ENCODE results near the gene HMCN1. TPM values are rescaled to one million over a fixed set of nuclear protein-coding genes. Genes with fewer than 3 reads are reported as not detected.

The HMCN1 gene
- total and polyA plus RNA-seq, 4 experiments from 2014 or later: 0.19 to 0.29 TPM; not detected in 2

DNA sequence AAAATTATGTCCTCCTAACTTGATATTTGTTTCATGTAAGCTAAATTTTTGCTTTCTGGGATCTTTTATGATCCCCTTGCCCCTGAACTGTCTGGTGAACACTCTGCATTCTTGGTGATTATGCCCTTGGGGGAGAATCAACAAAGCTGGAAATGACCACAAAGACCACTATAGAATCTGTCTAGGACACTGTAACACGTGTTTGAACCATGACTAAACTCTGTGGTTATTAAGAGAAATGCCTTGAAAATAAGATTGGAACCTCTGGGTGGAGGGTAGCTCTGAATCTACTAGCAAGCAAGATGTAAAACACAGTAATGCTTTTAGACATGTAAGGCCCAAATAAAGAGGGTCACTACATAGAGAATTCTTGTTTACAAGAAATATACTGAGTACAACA, 237.5 kb downstream of the HMCN1 start:
- H3K4me1 Mint-ChIP-seq: no peaks in the 10 kb centered on the region
- Histone ChIP-seq H3K9me3 (ENCODE audit: control insufficient read depth in 1 of 2, low read length in 2 of 2) (no peaks in the 10 kb centered on the region), H3K4me1 (ENCODE audit: insufficient read depth, low read length) (no peaks in the 10 kb centered on the region), H3K27me3 (ENCODE audit: insufficient read depth, low read length) (no peaks in the 10 kb centered on the region), H3K36me3 (ENCODE audit: insufficient read depth, low read length) (no peaks in the 10 kb centered on the region), H3K4me3 (ENCODE audit: low read length in 2 of 2) (no peak overlapping the region), H3K27ac (ENCODE audit: low read depth, low read length) (no peak overlapping the region)
- H3K9me3 Mint-ChIP-seq: no peaks in the 10 kb centered on the region
- H3K36me3 Mint-ChIP-seq: no peaks in the 10 kb centered on the region
- POLR2A ChIA-PET (ENCODE audit: partially characterized antibody): no interaction called here
- CTCF ChIA-PET (ENCODE audit: partially characterized antibody): no interaction called here
- H3K27me3 Mint-ChIP-seq: peaks cover 2 to 3% of the 10 kb centered on the region in 2 donors
- no peak overlapping the region for H3K4me3 Mint-ChIP-seq
- no peak for DNase-seq
- H3K27ac Mint-ChIP-seq: no peak overlapping the region
- intact Hi-C loops (cut with micrococcal nuclease): no loop called here

DNA sequence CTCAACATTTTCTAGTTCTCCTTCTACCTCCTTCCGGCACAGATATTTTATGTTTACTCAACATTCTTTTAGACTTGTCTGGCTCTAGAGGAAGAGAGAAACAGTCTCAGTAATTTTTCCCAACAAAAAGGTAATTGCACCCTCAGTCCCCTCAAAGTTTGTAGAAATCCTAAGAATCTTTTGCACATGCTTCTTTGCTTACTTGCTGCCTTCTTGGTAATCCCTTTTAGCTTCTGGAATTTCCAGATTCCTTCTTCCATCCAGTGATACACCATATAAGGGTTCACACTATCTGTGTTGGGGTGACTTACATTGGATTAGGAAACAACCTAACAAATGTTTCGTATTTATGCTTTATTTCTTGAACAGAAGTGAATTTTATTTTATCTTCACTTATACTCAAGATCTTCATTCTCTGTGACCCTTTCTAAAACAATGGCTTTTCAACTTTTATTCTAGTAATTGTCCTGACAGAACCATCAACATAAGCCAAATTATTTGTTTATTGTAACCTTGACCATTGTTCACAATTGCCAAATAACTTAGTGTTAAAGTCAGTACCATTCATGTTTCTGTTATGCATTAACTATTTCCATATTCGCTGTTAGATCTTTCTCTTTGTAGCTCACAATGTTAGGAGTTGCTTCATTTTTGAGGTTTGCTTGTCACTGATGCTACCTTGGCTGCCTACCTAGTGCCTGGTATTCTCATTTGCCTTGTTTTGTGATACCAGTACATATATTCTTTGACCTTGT, 238.1 kb downstream of the HMCN1 start:
- Mint-ChIP-seq H3K4me3 (no peak overlapping the region), H3K4me1 (no peaks in the 10 kb centered on the region), H3K27me3 (peaks cover 2 to 3% of the 10 kb centered on the region in 2 donors), H3K9me3 (no peaks in the 10 kb centered on the region), H3K27ac (no peak overlapping the region), H3K36me3 (no peaks in the 10 kb centered on the region)
- H3K36me3 ChIP-seq (ENCODE audit: insufficient read depth, low read length): no peaks in the 10 kb centered on the region
- no peak overlapping the region for H3K4me3 ChIP-seq (ENCODE audit: low read length in 2 of 2)
- no peak for DNase-seq
- no peaks in the 10 kb centered on the region for H3K27me3 ChIP-seq (ENCODE audit: insufficient read depth, low read length)
- H3K9me3 ChIP-seq (ENCODE audit: control insufficient read depth in 1 of 2, low read length in 2 of 2): no peaks in the 10 kb centered on the region
- no peaks in the 10 kb centered on the region for H3K4me1 ChIP-seq (ENCODE audit: insufficient read depth, low read length)
- intact Hi-C loops (cut with micrococcal nuclease): no loop called here
- POLR2A ChIA-PET (ENCODE audit: partially characterized antibody): no interaction called here
- H3K27ac ChIP-seq (ENCODE audit: low read depth, low read length): no peak overlapping the region
- CTCF ChIA-PET (ENCODE audit: partially characterized antibody): no interaction called here

DNA sequence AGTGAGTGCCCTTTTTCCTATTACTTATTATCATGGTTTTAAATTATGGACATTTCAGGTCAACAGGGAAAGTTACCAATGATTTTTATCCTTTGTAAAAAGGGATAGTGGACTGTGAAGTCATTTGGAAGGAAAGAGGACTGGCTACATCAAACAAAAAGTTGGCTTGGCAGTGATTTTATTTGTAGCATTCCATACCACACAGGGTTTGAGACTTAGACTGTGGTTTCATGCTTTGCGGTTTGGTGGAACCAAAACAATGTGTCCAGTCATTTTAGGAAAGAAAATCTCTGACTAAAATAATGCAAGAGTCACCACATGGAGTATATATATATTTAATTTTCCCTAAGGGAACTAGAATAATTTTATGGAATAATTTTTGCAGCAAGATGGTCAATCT, 239.5 kb downstream of the HMCN1 start:
- intact Hi-C loops (cut with micrococcal nuclease): no loop called here
- H3K27ac ChIP-seq (ENCODE audit: low read depth, low read length): no peak overlapping the region
- ChIA-PET POLR2A (ENCODE audit: partially characterized antibody) (no interaction called here), CTCF (ENCODE audit: partially characterized antibody) (no interaction called here)
- no peaks in the 10 kb centered on the region for H3K36me3 ChIP-seq (ENCODE audit: insufficient read depth, low read length)
- Mint-ChIP-seq H3K9me3 (no peaks in the 10 kb centered on the region), H3K4me3 (no peak overlapping the region), H3K27ac (no peak overlapping the region), H3K4me1 (no peaks in the 10 kb centered on the region), H3K36me3 (no peaks in the 10 kb centered on the region), H3K27me3 (peaks cover 2 to 3% of the 10 kb centered on the region in 2 donors)
- H3K9me3 ChIP-seq (ENCODE audit: control insufficient read depth in 1 of 2, low read length in 2 of 2): no peaks in the 10 kb centered on the region
- H3K4me1 ChIP-seq (ENCODE audit: insufficient read depth, low read length): no peaks in the 10 kb centered on the region
- H3K4me3 ChIP-seq (ENCODE audit: low read length in 2 of 2): no peak overlapping the region
- no peak for DNase-seq
- no peaks in the 10 kb centered on the region for H3K27me3 ChIP-seq (ENCODE audit: insufficient read depth, low read length)

DNA sequence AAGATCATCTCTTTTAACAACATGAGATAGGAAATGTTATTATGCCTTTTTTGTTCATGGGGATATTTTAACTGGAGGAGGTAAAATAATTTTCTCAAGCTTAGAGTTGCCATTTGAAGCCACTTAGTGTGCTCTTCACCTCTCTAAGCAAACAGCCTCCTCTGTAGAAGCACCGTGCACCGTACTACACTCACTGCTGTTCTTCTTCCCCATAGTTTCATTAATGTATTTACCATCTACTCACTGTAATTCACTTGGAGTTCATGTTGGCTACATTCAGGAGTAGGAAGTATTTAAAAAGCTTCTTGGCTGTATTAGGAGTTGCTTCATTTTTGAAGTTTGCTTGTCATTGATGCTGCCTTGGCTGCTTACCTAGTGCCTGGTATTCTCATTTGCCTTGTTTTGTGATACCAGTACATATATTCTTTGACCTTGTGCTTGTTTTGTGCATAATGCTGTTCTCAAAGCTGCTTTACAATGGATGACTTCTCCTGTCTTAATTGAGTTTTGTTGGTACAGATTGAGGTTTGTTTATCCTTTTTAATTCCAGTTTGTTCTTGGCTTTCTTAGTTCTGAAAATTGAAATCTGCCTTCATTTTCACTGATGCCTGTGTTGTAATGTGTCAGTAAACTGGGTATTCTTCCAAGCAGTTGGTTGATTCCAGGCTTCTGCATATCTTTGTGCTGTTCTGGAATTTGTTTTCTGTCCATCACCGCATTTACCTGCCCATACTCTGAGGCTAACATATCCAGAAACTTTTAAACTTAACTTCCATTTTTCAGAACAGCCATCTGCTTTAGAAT, 240.4 kb downstream of the HMCN1 start:
- peaks cover 2 to 3% of the 10 kb centered on the region in 2 donors for H3K27me3 Mint-ChIP-seq
- ChIA-PET CTCF (ENCODE audit: partially characterized antibody) (no interaction called here), POLR2A (ENCODE audit: partially characterized antibody) (no interaction called here)
- H3K36me3 Mint-ChIP-seq: no peaks in the 10 kb centered on the region
- Histone ChIP-seq H3K36me3 (ENCODE audit: insufficient read depth, low read length) (no peaks in the 10 kb centered on the region), H3K27me3 (ENCODE audit: insufficient read depth, low read length) (no peaks in the 10 kb centered on the region), H3K9me3 (ENCODE audit: control insufficient read depth in 1 of 2, low read length in 2 of 2) (no peaks in the 10 kb centered on the region), H3K4me1 (ENCODE audit: insufficient read depth, low read length) (no peaks in the 10 kb centered on the region), H3K27ac (ENCODE audit: low read depth, low read length) (no peak overlapping the region), H3K4me3 (ENCODE audit: low read length in 2 of 2) (no peak overlapping the region)
- no peak overlapping the region for H3K27ac Mint-ChIP-seq
- H3K9me3 Mint-ChIP-seq: no peaks in the 10 kb centered on the region
- H3K4me1 Mint-ChIP-seq: no peaks in the 10 kb centered on the region
- DNase-seq: no peak
- intact Hi-C loops (cut with micrococcal nuclease): no loop called here
- no peak overlapping the region for H3K4me3 Mint-ChIP-seq

DNA sequence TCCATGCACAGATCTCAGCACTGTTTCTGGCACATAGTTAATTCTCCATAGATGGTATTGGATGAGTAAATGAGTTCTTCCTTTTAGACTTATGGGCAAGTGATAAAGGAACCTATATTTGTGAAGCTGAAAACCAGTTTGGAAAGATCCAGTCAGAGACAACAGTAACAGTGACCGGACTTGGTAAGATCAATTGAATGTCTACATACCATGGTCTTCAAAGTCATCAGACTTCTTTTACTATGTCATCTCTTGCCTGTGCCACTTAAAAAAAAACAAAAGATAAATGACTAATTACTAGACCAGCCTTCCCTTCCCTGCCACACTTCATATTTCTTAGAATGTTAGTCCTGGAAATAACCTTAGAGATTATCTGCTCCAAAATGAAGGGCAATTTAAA, 246.7 kb downstream of the HMCN1 start:
- intact Hi-C loops (cut with micrococcal nuclease): no loop called here
- Mint-ChIP-seq H3K9me3 (no peaks in the 10 kb centered on the region), H3K4me1 (no peaks in the 10 kb centered on the region)

DNA sequence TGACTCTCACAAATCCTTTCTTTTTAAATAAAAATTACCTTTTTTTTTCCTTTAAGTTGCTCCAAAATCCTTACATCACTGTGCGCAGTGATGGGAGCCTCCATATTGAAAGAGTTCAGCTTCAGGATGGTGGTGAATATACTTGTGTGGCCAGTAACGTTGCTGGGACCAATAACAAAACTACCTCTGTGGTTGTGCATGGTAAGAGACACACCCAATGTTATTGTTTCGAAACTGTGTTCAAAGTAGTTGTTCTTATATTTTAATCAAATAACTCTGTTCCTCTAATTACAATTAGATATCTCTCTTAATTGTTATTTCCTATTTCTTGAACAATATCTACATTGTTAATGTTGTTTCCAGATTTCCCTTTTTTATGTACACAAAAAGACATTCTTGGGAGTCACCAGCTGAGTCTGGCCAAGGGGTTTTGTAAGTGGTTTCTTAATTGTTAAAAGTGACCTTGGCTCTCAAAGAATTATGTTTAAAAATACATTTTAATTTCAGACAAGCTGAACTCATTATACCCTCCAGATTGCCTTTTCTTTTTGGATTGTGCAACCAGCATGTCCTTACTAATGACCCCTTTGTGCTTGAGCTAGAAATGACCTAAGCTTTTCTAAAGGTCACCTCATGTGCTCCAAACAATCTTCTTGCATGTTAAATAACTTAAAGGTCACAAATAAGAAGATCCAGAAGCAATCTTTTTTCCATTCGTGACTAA, 250.1 kb downstream of the HMCN1 start:
- intact Hi-C loops (cut with micrococcal nuclease): no loop called here

More for the DNA sequence above, 246.7 kb downstream of the HMCN1 start:
- Mint-ChIP-seq H3K36me3 (no peaks in the 10 kb centered on the region), H3K27me3 (no peaks in the 10 kb centered on the region), H3K4me3 (no peak overlapping the region), H3K27ac (no peak overlapping the region)
- H3K9me3 ChIP-seq (ENCODE audit: control insufficient read depth in 1 of 2, low read length in 2 of 2): no peaks in the 10 kb centered on the region
- DNase-seq: no peak
- no peaks in the 10 kb centered on the region for H3K27me3 ChIP-seq (ENCODE audit: insufficient read depth, low read length)
- CTCF ChIA-PET (ENCODE audit: partially characterized antibody): no interaction called here
- POLR2A ChIA-PET (ENCODE audit: partially characterized antibody): no interaction called here
- H3K4me1 ChIP-seq (ENCODE audit: insufficient read depth, low read length): no peaks in the 10 kb centered on the region
- H3K36me3 ChIP-seq (ENCODE audit: insufficient read depth, low read length): no peaks in the 10 kb centered on the region
- no peak overlapping the region for H3K4me3 ChIP-seq (ENCODE audit: low read length in 2 of 2)
- no peak overlapping the region for H3K27ac ChIP-seq (ENCODE audit: low read depth, low read length)

DNA sequence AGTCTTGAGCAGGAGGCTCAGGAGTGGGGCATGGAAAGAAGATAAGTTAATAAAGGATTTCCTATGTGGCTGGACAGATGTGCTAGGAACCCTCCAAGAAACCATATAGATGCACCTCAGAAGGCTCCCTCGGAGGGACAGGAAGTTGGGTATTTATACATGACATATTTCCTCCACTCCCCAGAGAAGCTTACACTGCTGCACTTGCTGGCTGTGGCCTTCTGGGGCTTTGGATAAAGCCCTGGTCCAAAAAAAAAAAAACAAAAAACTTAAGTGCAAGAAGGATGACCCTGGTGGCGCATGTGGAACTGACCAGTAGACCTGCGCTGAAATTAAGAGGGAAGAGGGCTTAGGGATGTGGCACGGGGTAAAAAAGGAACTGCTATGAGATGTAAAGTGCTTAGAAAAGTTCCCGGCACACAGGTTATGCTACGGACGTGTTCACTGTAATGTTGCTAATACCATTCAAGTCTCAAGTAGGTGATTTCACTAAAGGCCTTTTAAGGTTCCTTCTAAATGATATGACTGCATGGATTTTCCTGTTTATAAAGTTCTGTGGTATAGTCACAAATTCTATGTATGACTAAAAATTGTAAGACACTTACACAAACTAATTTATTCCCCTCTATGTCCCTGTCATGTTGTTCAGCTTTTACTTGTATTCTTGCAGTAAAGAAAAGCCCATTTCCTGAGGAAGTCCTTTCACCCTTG, 253.6 kb downstream of the HMCN1 start:
- no peak overlapping the region for H3K4me3 ChIP-seq (ENCODE audit: low read length in 2 of 2)
- POLR2A ChIA-PET (ENCODE audit: partially characterized antibody): no interaction called here
- intact Hi-C loops (cut with micrococcal nuclease): no loop called here
- CTCF ChIA-PET (ENCODE audit: partially characterized antibody): no interaction called here
- H3K27ac Mint-ChIP-seq: peak overlapping the region in 5 of 7 donors; percentile 44 to 84 (median 80)
- peaks cover 5% of the 10 kb centered on the region for H3K4me1 ChIP-seq (ENCODE audit: insufficient read depth, low read length)
- H3K27me3 ChIP-seq (ENCODE audit: insufficient read depth, low read length): no peaks in the 10 kb centered on the region
- H3K36me3 Mint-ChIP-seq: no peaks in the 10 kb centered on the region
- no peaks in the 10 kb centered on the region for H3K9me3 Mint-ChIP-seq
- peak overlapping the region in 6 of 8 donors; percentile 23 to 82 (median 62) for H3K4me3 Mint-ChIP-seq
- H3K9me3 ChIP-seq (ENCODE audit: control insufficient read depth in 1 of 2, low read length in 2 of 2): no peaks in the 10 kb centered on the region
- H3K27me3 Mint-ChIP-seq: no peaks in the 10 kb centered on the region
- no peak for DNase-seq
- peaks cover 1 to 14% (median 9%) of the 10 kb centered on the region in 4 donors for H3K4me1 Mint-ChIP-seq
- no peak overlapping the region for H3K27ac ChIP-seq (ENCODE audit: low read depth, low read length)
- H3K36me3 ChIP-seq (ENCODE audit: insufficient read depth, low read length): no peaks in the 10 kb centered on the region

More for the DNA sequence above, 250.1 kb downstream of the HMCN1 start:
- H3K36me3 Mint-ChIP-seq: no peaks in the 10 kb centered on the region
- Histone ChIP-seq H3K27ac (ENCODE audit: low read depth, low read length) (no peak overlapping the region), H3K4me1 (ENCODE audit: insufficient read depth, low read length) (peaks cover 5% of the 10 kb centered on the region), H3K4me3 (ENCODE audit: low read length in 2 of 2) (no peak overlapping the region), H3K9me3 (ENCODE audit: control insufficient read depth in 1 of 2, low read length in 2 of 2) (no peaks in the 10 kb centered on the region), H3K36me3 (ENCODE audit: insufficient read depth, low read length) (no peaks in the 10 kb centered on the region), H3K27me3 (ENCODE audit: insufficient read depth, low read length) (no peaks in the 10 kb centered on the region)
- no peak overlapping the region for H3K4me3 Mint-ChIP-seq
- no peaks in the 10 kb centered on the region for H3K27me3 Mint-ChIP-seq
- H3K4me1 Mint-ChIP-seq: peaks cover 1 to 14% (median 9%) of the 10 kb centered on the region in 4 donors
- POLR2A ChIA-PET (ENCODE audit: partially characterized antibody): no interaction called here
- H3K9me3 Mint-ChIP-seq: no peaks in the 10 kb centered on the region
- CTCF ChIA-PET (ENCODE audit: partially characterized antibody): no interaction called here
- H3K27ac Mint-ChIP-seq: no peak overlapping the region
- DNase-seq: no peak

All from CD4-positive, alpha-beta memory T cell (primary cell).